Measurements from ENCODE around the gene RHCG. TPM values are rescaled to one million over a fixed set of nuclear protein-coding genes. Genes with fewer than 3 reads are reported as not detected.

RHCG gene
- total RNA-seq, 1 donor from 2014 or later: not detected

DNA sequence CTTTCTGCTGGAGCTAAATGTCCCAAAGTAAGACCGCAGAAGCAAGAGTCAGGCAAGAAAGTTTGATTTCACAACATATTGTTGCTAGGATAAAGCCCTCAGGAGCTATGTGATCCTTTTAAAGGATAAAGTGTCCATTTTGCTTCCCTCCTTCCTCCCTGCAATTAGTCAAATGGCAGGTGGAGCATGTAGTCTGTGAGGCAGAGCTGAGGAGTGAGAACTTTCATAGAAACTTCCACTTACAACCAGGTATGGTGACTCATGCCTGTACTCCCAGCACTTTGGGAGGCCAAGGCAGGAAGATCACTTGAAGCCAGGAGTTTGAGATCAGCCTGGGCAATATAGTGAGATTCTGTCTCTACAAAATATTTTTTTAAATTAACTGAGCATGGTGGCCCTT lies 25.2 kb upstream of the RHCG start:
- H3K9me3 Mint-ChIP-seq: peaks cover 4% of the 10 kb centered on the region
- no peak overlapping the region for H3K27ac Mint-ChIP-seq
- H3K27me3 Mint-ChIP-seq (ENCODE audit: low read depth): no peaks in the 10 kb centered on the region
- H3K4me1 Mint-ChIP-seq (ENCODE audit: low read depth): no peaks in the 10 kb centered on the region
- no peak overlapping the region for H3K4me3 Mint-ChIP-seq (ENCODE audit: low read depth)
- no peak for DNase-seq (ENCODE audit: low spot score)
- H3K36me3 Mint-ChIP-seq (ENCODE audit: low read depth): no peaks in the 10 kb centered on the region
- intact Hi-C loops (cut with micrococcal nuclease): no loop called here

- Mint-ChIP-seq H3K4me3 (ENCODE audit: low read depth) (no peak overlapping the region), H3K9me3 (no peaks in the 10 kb centered on the region), H3K27me3 (ENCODE audit: low read depth) (peaks cover 3% of the 10 kb centered on the region), H3K4me1 (ENCODE audit: low read depth) (no peaks in the 10 kb centered on the region), H3K36me3 (ENCODE audit: low read depth) (no peaks in the 10 kb centered on the region), H3K27ac (no peak overlapping the region)
- intact Hi-C loops (cut with micrococcal nuclease): no loop called here
- DNase-seq (ENCODE audit: low spot score): no peak
These were observed 19.1 kb upstream of the RHCG start for GRCh38 chr15:89515477-89515876.

- peak; percentile 2 for DNase-seq (ENCODE audit: low spot score)
- intact Hi-C loops (cut with micrococcal nuclease): no loop called here
- Mint-ChIP-seq H3K4me3 (ENCODE audit: low read depth) (no peak overlapping the region), H3K36me3 (ENCODE audit: low read depth) (no peaks in the 10 kb centered on the region), H3K27me3 (ENCODE audit: low read depth) (peaks cover 6% of the 10 kb centered on the region), H3K27ac (no peak overlapping the region), H3K4me1 (ENCODE audit: low read depth) (no peaks in the 10 kb centered on the region), H3K9me3 (no peaks in the 10 kb centered on the region)
These were observed 18.4 kb upstream of the RHCG start for GRCh38 chr15:89514596-89515406.

DNA sequence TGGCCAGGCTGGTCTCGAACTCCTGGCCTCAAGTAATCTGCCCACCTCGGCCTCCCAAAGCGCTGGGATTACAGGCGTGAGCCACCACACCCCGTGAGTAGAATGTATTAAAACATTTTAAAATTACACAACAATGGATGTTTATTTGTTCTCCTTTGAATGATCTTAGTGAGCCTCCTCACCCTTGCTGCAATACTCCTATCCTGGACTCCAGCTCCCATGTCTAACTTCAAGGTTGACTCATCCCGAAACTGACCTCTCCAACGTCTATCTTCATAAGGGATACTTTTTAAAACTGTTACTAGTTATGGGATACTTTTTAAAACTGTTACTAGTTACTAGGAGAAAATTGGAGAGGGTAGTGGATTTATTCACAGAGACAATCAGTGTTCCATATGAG lies 17.8 kb upstream of the RHCG start:
- Mint-ChIP-seq H3K36me3 (ENCODE audit: low read depth) (no peaks in the 10 kb centered on the region), H3K27me3 (ENCODE audit: low read depth) (peaks cover 7% of the 10 kb centered on the region), H3K4me3 (ENCODE audit: low read depth) (no peak overlapping the region), H3K4me1 (ENCODE audit: low read depth) (no peaks in the 10 kb centered on the region), H3K27ac (no peak overlapping the region), H3K9me3 (no peaks in the 10 kb centered on the region)
- DNase-seq (ENCODE audit: low spot score): no peak
- intact Hi-C loops (cut with micrococcal nuclease): no loop called here

GRCh38 chr15:89513284-89513683 lies 16.9 kb upstream of the RHCG start:
- peak; percentile 4 for DNase-seq (ENCODE audit: low spot score)
- intact Hi-C loops (cut with micrococcal nuclease): no loop called here
- Mint-ChIP-seq H3K27me3 (ENCODE audit: low read depth) (peaks cover 7% of the 10 kb centered on the region), H3K36me3 (ENCODE audit: low read depth) (no peaks in the 10 kb centered on the region), H3K27ac (no peak overlapping the region), H3K9me3 (no peaks in the 10 kb centered on the region), H3K4me3 (ENCODE audit: low read depth) (no peak overlapping the region), H3K4me1 (ENCODE audit: low read depth) (no peaks in the 10 kb centered on the region)

DNA sequence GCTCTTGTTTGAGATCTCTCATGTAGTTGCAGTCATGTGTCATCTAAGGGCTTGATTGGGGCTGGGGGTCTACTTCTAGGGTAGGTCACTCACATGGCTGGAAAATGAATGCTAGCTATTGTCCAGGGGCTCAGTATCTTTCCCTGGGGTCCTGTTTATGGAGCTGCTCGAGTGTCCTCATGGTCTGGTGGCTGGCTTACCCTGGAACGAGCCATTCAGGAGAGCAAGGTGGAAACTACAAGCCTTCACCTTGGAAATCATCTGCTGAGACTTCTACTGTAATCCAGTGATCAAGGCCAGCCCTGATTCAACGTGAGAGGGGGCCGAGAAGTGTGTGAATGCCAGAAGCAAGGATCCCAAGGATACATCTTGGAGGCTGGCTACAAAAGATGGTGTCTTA lies 16.2 kb upstream of the RHCG start:
- Mint-ChIP-seq H3K4me1 (ENCODE audit: low read depth) (no peaks in the 10 kb centered on the region), H3K9me3 (no peaks in the 10 kb centered on the region), H3K27me3 (ENCODE audit: low read depth) (peaks cover 7% of the 10 kb centered on the region), H3K36me3 (ENCODE audit: low read depth) (no peaks in the 10 kb centered on the region), H3K27ac (no peak overlapping the region), H3K4me3 (ENCODE audit: low read depth) (no peak overlapping the region)
- DNase-seq (ENCODE audit: low spot score): no peak
- intact Hi-C loops (cut with micrococcal nuclease): no loop called here

DNA sequence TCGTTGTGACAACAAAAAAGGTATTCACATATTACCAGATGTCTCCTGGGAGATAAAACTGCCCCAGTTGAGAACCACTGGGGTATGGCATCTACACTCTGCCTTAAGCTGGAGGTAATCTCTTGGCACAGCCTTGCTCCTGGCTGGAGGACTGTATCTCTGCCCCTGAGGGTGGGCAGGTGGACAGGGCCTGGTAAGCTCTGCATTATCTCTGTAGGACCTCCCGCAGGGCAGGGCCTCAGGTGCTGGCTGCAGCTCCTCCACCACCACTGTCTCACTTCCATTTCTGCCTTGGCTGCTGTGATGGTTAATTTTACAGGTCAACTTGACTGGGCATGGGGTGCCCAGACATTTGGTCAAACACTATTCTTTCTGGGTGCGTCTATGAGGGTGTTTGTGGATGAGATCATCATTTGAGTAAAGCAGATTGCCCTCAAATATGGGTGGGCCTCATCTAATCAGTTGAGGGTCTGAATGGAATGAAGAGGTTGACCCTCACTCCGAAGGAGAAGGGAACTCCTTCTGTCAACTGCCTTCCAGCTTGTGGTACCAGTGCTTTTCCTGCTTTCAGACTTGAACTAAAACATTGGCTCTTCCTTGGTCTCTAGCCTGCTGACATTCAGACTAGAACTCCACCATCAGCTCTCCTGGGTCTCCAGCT lies 9.8 kb upstream of the RHCG start:
- Mint-ChIP-seq H3K27ac (no peak overlapping the region), H3K27me3 (ENCODE audit: low read depth) (peaks cover 6% of the 10 kb centered on the region)

GRCh38 chr15:89504166-89504565 lies 7.8 kb upstream of the RHCG start:
- DNase-seq (ENCODE audit: low spot score): no peak
- H3K4me1 Mint-ChIP-seq (ENCODE audit: low read depth): no peaks in the 10 kb centered on the region
- H3K27me3 Mint-ChIP-seq (ENCODE audit: low read depth): peaks cover 5% of the 10 kb centered on the region
- no peaks in the 10 kb centered on the region for H3K36me3 Mint-ChIP-seq (ENCODE audit: low read depth)
- intact Hi-C loops (cut with micrococcal nuclease): no loop called here
- H3K27ac Mint-ChIP-seq: no peak overlapping the region
- H3K4me3 Mint-ChIP-seq (ENCODE audit: low read depth): no peak overlapping the region
- no peaks in the 10 kb centered on the region for H3K9me3 Mint-ChIP-seq

More for the DNA sequence above, 9.8 kb upstream of the RHCG start:
- H3K4me3 Mint-ChIP-seq (ENCODE audit: low read depth): no peak overlapping the region
- H3K4me1 Mint-ChIP-seq (ENCODE audit: low read depth): no peaks in the 10 kb centered on the region
- no peaks in the 10 kb centered on the region for H3K36me3 Mint-ChIP-seq (ENCODE audit: low read depth)
- H3K9me3 Mint-ChIP-seq: no peaks in the 10 kb centered on the region
- no peak for DNase-seq (ENCODE audit: low spot score)
- intact Hi-C loops (cut with micrococcal nuclease): no loop called here

- intact Hi-C loops (cut with micrococcal nuclease): no loop called here
- DNase-seq (ENCODE audit: low spot score): no peak
- H3K4me1 Mint-ChIP-seq (ENCODE audit: low read depth): no peaks in the 10 kb centered on the region
- H3K9me3 Mint-ChIP-seq: no peaks in the 10 kb centered on the region
- H3K36me3 Mint-ChIP-seq (ENCODE audit: low read depth): no peaks in the 10 kb centered on the region
- no peak overlapping the region for H3K27ac Mint-ChIP-seq
- no peak overlapping the region for H3K4me3 Mint-ChIP-seq (ENCODE audit: low read depth)
- H3K27me3 Mint-ChIP-seq (ENCODE audit: low read depth): peaks cover 12% of the 10 kb centered on the region
These were observed 6.6 kb upstream of the RHCG start for GRCh38 chr15:89502867-89503595.

- Mint-ChIP-seq H3K27ac (no peak overlapping the region), H3K36me3 (ENCODE audit: low read depth) (no peaks in the 10 kb centered on the region), H3K4me3 (ENCODE audit: low read depth) (no peak overlapping the region), H3K4me1 (ENCODE audit: low read depth) (peaks cover 2% of the 10 kb centered on the region), H3K27me3 (ENCODE audit: low read depth) (peaks cover 17% of the 10 kb centered on the region), H3K9me3 (no peaks in the 10 kb centered on the region)
- DNase-seq (ENCODE audit: low spot score): no peak
- intact Hi-C loops (cut with micrococcal nuclease): no loop called here
These were observed 5.3 kb upstream of the RHCG start for GRCh38 chr15:89501646-89502045.

- no peak overlapping the region for H3K27ac Mint-ChIP-seq
- no peaks in the 10 kb centered on the region for H3K36me3 Mint-ChIP-seq (ENCODE audit: low read depth)
- intact Hi-C loops (cut with micrococcal nuclease): no loop called here
- H3K4me1 Mint-ChIP-seq (ENCODE audit: low read depth): peaks cover 3% of the 10 kb centered on the region
- DNase-seq (ENCODE audit: low spot score): no peak
- no peak overlapping the region for H3K4me3 Mint-ChIP-seq (ENCODE audit: low read depth)
- H3K27me3 Mint-ChIP-seq (ENCODE audit: low read depth): peaks cover 24% of the 10 kb centered on the region
- no peaks in the 10 kb centered on the region for H3K9me3 Mint-ChIP-seq
These were observed 4.3 kb upstream of the RHCG start for GRCh38 chr15:89500397-89501270.

DNA sequence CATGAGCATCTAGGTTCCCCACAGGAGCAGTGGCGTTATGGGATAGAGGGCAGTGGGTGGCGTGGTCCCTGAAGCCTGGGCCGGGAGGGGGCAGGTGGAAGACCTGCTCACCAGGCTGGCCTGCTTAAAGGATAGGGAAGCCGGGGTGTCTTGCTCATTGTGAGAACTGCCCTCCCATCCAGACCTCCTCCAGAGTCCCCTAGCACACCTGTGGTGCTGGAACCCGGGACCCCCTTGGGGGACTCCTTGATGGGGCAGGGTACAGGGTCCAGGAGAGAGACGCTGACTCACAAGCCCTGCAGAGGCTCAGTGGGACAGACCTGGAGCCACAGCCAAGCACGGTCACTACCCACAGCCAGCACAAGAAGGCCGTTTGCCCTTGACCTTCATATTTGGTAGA lies 2.8 kb upstream of the RHCG start:
- no peak for DNase-seq (ENCODE audit: low spot score)
- H3K36me3 Mint-ChIP-seq (ENCODE audit: low read depth): no peaks in the 10 kb centered on the region
- peaks cover 33% of the 10 kb centered on the region for H3K27me3 Mint-ChIP-seq (ENCODE audit: low read depth)
- H3K9me3 Mint-ChIP-seq: no peaks in the 10 kb centered on the region
- H3K4me1 Mint-ChIP-seq (ENCODE audit: low read depth): peaks cover 5% of the 10 kb centered on the region
- intact Hi-C loops (cut with micrococcal nuclease): loop anchor here (5.0 kb wide), 1 partner anchor 58 kb away; no protein-coding TSS in a partner anchor
- H3K27ac Mint-ChIP-seq: no peak overlapping the region
- no peak overlapping the region for H3K4me3 Mint-ChIP-seq (ENCODE audit: low read depth)

Data from activated T-helper 2 cell treated with anti-CD3 and anti-CD28 coated beads, Interferon-gamma antibody, Interleukin-2, Interleukin-4, amounts not matched to agents 10 μg/mL and 5 μg/mL and 100 μg/mL, durations not matched to agents 14 hours and 24 hours and 36 hours (primary cell).